ENCODE measurements around the gene SNX30. TPM values are rescaled to one million over a fixed set of nuclear protein-coding genes. Genes with fewer than 3 reads are reported as not detected.

Gene SNX30
- total RNA-seq, 1 experiment from 2014 or later: 32.5 TPM

DNA sequence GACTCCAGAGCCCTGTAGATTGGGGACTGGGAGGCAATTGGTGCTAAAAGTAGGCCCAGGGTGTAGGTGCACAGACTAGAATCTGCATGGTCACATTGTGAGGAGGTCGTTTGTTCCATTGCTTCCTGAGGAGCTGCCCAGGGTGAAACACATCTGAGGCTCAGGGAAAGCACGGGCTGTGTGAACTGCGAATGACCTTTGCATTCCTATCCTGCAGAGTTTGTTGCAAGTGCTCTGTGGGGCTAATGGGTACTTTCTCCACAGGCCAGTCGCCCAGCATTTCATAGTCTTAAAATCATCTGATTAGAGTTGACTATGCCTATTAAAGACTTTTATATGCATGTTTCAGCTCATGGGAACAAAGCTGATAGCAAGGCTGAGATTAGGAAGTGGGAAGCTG, 154.5 kb downstream of the SNX30 start:
- H3K27ac ChIP-seq: no peak overlapping the region
- no peak overlapping the region for H2AFZ ChIP-seq
- CTCF ChIA-PET: interaction anchor here (0.6 to 0.7 kb wide), 3 partner anchors 34 to 59 kb away, joined by 3 to 5 read pairs (median 5); no protein-coding TSS in a partner anchor
- TF ChIP-seq EZH2 (IDR thresholded peaks at IDR 0.05; ENCODE audit: low read depth): no peak
- TF ChIP-seq, protein P1, sequence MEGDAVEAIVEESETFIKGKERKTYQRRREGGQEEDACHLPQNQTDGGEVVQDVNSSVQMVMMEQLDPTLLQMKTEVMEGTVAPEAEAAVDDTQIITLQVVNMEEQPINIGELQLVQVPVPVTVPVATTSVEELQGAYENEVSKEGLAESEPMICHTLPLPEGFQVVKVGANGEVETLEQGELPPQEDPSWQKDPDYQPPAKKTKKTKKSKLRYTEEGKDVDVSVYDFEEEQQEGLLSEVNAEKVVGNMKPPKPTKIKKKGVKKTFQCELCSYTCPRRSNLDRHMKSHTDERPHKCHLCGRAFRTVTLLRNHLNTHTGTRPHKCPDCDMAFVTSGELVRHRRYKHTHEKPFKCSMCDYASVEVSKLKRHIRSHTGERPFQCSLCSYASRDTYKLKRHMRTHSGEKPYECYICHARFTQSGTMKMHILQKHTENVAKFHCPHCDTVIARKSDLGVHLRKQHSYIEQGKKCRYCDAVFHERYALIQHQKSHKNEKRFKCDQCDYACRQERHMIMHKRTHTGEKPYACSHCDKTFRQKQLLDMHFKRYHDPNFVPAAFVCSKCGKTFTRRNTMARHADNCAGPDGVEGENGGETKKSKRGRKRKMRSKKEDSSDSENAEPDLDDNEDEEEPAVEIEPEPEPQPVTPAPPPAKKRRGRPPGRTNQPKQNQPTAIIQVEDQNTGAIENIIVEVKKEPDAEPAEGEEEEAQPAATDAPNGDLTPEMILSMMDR (conservative IDR thresholded peaks at IDR 0.05): no peak
- intact Hi-C loops (cut with micrococcal nuclease; ENCODE audit: unreplicated experiment): loop anchor here (10.0 kb wide), 2 partner anchors 440 to 790 kb away; no protein-coding TSS in a partner anchor
- no peak for DNase-seq
- no peaks in the 10 kb centered on the region for H4K20me1 ChIP-seq (ENCODE audit: insufficient read depth)
- H3F3A ChIP-seq (ENCODE audit: insufficient read depth, low read depth): no peaks in the 10 kb centered on the region
- H3K79me2 ChIP-seq (ENCODE audit: low read depth): no peaks in the 10 kb centered on the region
- no peaks in the 10 kb centered on the region for H3K36me3 ChIP-seq (ENCODE audit: low read depth)
- H3K27me3 ChIP-seq (ENCODE audit: insufficient read depth, low read depth): no peaks in the 10 kb centered on the region
- no peaks in the 10 kb centered on the region for H3K9me3 ChIP-seq (ENCODE audit: insufficient read depth, low read depth)
- no peaks in the 10 kb centered on the region for H3K4me1 ChIP-seq (replicated peaks; ENCODE audit: insufficient read depth)
- no peak overlapping the region for H3K4me3 ChIP-seq
- BruUV-seq (replicated peaks): no TSS peak
- no peak overlapping the region for H3K4me2 ChIP-seq
- POLR2A ChIA-PET (ENCODE audit: unreplicated experiment): no interaction called here
- no peaks in the 10 kb centered on the region for H3K9me2 ChIP-seq (ENCODE audit: insufficient read depth)

DNA sequence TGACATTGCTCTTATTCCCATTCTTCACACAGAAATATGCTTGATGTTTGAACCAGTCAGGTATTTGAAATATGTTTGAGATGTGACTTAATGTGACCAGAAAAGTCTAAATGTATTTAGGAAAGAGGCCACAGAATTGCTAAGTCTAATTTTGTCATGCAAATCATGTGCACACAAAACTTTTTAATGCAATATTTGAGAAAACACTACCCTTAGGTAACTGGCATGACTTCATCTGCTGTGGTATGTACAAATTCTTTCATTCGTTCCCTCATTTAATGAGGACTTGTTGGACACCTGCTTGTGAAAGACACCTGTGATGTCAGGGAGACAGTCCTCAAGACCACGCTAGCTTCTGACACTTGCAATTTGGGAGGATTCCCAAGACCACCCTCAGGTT, 161.2 kb downstream of the SNX30 start:
- H3K4me2 ChIP-seq: no peak overlapping the region
- H3K4me1 ChIP-seq (replicated peaks; ENCODE audit: insufficient read depth): peaks cover 5% of the 10 kb centered on the region
- H3K27ac ChIP-seq: no peak overlapping the region
- H3K79me2 ChIP-seq (ENCODE audit: low read depth): no peaks in the 10 kb centered on the region
- no peaks in the 10 kb centered on the region for H3K9me3 ChIP-seq (ENCODE audit: insufficient read depth, low read depth)
- no peaks in the 10 kb centered on the region for H3K27me3 ChIP-seq (ENCODE audit: insufficient read depth, low read depth)
- no peaks in the 10 kb centered on the region for H4K20me1 ChIP-seq (ENCODE audit: insufficient read depth)
- no peak overlapping the region for H2AFZ ChIP-seq
- ChIA-PET CTCF (interaction anchor here (0.6 kb wide), 1 partner anchor 802 kb away, joined by 3 read pairs; no protein-coding TSS in a partner anchor), POLR2A (ENCODE audit: unreplicated experiment) (no interaction called here)
- H3K4me3 ChIP-seq: no peak overlapping the region
- intact Hi-C loops (cut with micrococcal nuclease; ENCODE audit: unreplicated experiment): no loop called here
- no peaks in the 10 kb centered on the region for H3K36me3 ChIP-seq (ENCODE audit: low read depth)
- no peak for DNase-seq
- TF ChIP-seq, protein P1 (conservative IDR thresholded peaks at IDR 0.05): no peak
- no peak for TF ChIP-seq EZH2 (IDR thresholded peaks at IDR 0.05; ENCODE audit: low read depth)
- BruUV-seq (replicated peaks): no TSS peak
- H3F3A ChIP-seq (ENCODE audit: insufficient read depth, low read depth): peaks cover under 1% of the 10 kb centered on the region
- no peaks in the 10 kb centered on the region for H3K9me2 ChIP-seq (ENCODE audit: insufficient read depth)

DNA sequence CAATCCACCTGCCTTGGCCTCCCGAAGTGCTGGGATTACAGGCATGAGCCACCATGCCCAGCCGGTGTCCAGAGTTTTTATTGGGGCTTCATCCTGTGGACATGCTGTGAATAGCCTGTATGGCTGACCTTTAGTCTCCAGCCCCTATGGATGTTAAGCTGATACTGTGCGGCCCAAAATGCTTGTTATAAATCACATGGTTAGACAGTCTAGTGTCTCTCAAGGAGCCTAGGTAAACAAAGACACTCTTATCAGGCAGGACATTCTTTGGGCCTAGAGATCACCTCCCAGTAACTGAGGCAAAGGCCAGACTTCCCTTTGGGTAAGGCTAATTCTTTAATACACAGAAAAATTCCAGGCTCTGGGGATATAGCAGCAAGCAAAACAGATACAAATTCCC, 162.1 kb downstream of the SNX30 start:
- BruUV-seq (replicated peaks): no TSS peak
- TF ChIP-seq, protein P1 (conservative IDR thresholded peaks at IDR 0.05): no peak
- TF ChIP-seq EZH2 (IDR thresholded peaks at IDR 0.05; ENCODE audit: low read depth): no peak
- CTCF ChIA-PET: no interaction called here

More for the DNA sequence above, 162.1 kb downstream of the SNX30 start:
- H2AFZ ChIP-seq: no peak overlapping the region
- no peak overlapping the region for H3K27ac ChIP-seq
- H3K79me2 ChIP-seq (ENCODE audit: low read depth): no peaks in the 10 kb centered on the region
- POLR2A ChIA-PET (ENCODE audit: unreplicated experiment): no interaction called here
- no peaks in the 10 kb centered on the region for H3K27me3 ChIP-seq (ENCODE audit: insufficient read depth, low read depth)
- H4K20me1 ChIP-seq (ENCODE audit: insufficient read depth): no peaks in the 10 kb centered on the region
- intact Hi-C loops (cut with micrococcal nuclease; ENCODE audit: unreplicated experiment): no loop called here
- no peaks in the 10 kb centered on the region for H3K9me3 ChIP-seq (ENCODE audit: insufficient read depth, low read depth)
- H3K36me3 ChIP-seq (ENCODE audit: low read depth): no peaks in the 10 kb centered on the region
- no peak overlapping the region for H3K4me3 ChIP-seq
- no peak overlapping the region for H3K4me2 ChIP-seq
- peaks cover 9% of the 10 kb centered on the region for H3F3A ChIP-seq (ENCODE audit: insufficient read depth, low read depth)
- H3K9me2 ChIP-seq (ENCODE audit: insufficient read depth): no peaks in the 10 kb centered on the region
- no peak for DNase-seq
- peaks cover 14% of the 10 kb centered on the region for H3K4me1 ChIP-seq (replicated peaks; ENCODE audit: insufficient read depth)
